Neuronal stem cell (in vitro differentiated cells): Measurements from ENCODE around the gene ADAMTS17.

ENCODE experiments used
- DNase-seq: peaks from one replicate; pipeline ENCODE4 v3.0.0-alpha.2; 2013; ENCODE audit warnings: low spot score
- H2AFZ ChIP-seq: one replicate; pipeline ENCODE4 v1.6.1; 2013; ENCODE audit warnings: mild to moderate bottlenecking, low read length, inconsistent platforms
- H2AK5ac ChIP-seq: 2 replicates; pipeline ENCODE4 v1.6.1; 2013; ENCODE audit warnings: low read depth, mild to moderate bottlenecking, inconsistent platforms, low read length, moderate library complexity, mixed read lengths
- H2BK120ac ChIP-seq: 2 replicates; pipeline ENCODE4 v1.6.1; 2013; ENCODE audit warnings: low read depth, mild to moderate bottlenecking, inconsistent platforms, low read length, moderate library complexity, mixed read lengths
- H2BK12ac ChIP-seq: one replicate; pipeline ENCODE4 v1.6.1; 2013; ENCODE audit warnings: low read length, inconsistent platforms
- H2BK15ac ChIP-seq: 2 replicates; pipeline ENCODE4 v1.6.1; 2013; ENCODE audit warnings: mild to moderate bottlenecking, low read length, inconsistent platforms, mixed read lengths
- H2BK5ac ChIP-seq: one replicate; pipeline ENCODE4 v1.6.1; 2013; ENCODE audit warnings: inconsistent platforms, mild to moderate bottlenecking, low read length, moderate library complexity
- H3K14ac ChIP-seq: one replicate; pipeline ENCODE4 v1.6.1; 2013; ENCODE audit warnings: low read length, inconsistent platforms
- H3K18ac ChIP-seq: 2 replicates; pipeline ENCODE4 v1.6.1; 2013; ENCODE audit warnings: low read length, inconsistent platforms
- H3K23ac ChIP-seq: 2 replicates; pipeline ENCODE4 v1.6.1; 2013; ENCODE audit warnings: low read depth, mild to moderate bottlenecking, mixed read lengths, low read length, inconsistent platforms; ENCODE audit not compliant: poor library complexity
- H3K27ac ChIP-seq: replicated peaks from 3 replicates; pipeline ENCODE4 v1.5.1; 2013; ENCODE audit warnings: low read length, inconsistent platforms
- H3K27me3 ChIP-seq, 3 experiments: 2 replicates each; pipeline ENCODE4 v1.6.1; 2013; ENCODE audit warnings: low read length in 3 of 3, mild to moderate bottlenecking in 2 of 3, inconsistent platforms in 1 of 3, low read depth in 1 of 3, mixed read lengths in 1 of 3, moderate library complexity in 1 of 3; ENCODE audit not compliant: control insufficient read depth in 3 of 3, insufficient read depth in 3 of 3
- H3K36me3 ChIP-seq, 2 donors: replicated peaks in 1 of 2; 2 replicates each; pipeline ENCODE4 v1.6.1; 2013; ENCODE audit warnings: low read length in 2 of 2; ENCODE audit not compliant: control insufficient read depth in 2 of 2, insufficient read depth in 2 of 2
- H3K4ac ChIP-seq: 2 replicates; pipeline ENCODE4 v1.6.1; 2013; ENCODE audit warnings: inconsistent platforms, mild to moderate bottlenecking, low read length, moderate library complexity
- H3K4me1 ChIP-seq, 2 donors: 1 replicate in 1 of 2; 2 replicates in 1 of 2; pipeline ENCODE4 v1.6.1; 2013; ENCODE audit warnings: low read length in 2 of 2, low read depth in 1 of 2; ENCODE audit not compliant: control insufficient read depth in 2 of 2, insufficient read depth in 1 of 2
- H3K4me2 ChIP-seq: one replicate; pipeline ENCODE4 v1.6.1; 2013; ENCODE audit warnings: mild to moderate bottlenecking, low read length, inconsistent platforms; ENCODE audit not compliant: insufficient read depth, poor library complexity, severe bottlenecking
- H3K4me3 ChIP-seq, 2 donors: 2 replicates each; pipeline ENCODE4 v1.5.1; 2013; ENCODE audit warnings: low read length in 2 of 2, mild to moderate bottlenecking in 2 of 2, inconsistent platforms in 1 of 2, moderate library complexity in 1 of 2
- H3K79me1 ChIP-seq: one replicate; pipeline ENCODE4 v1.6.1; 2013; ENCODE audit warnings: low read depth, mild to moderate bottlenecking, inconsistent platforms, low read length, moderate library complexity
- H3K9ac ChIP-seq: one replicate; pipeline ENCODE4 v1.6.1; 2013; ENCODE audit warnings: mild to moderate bottlenecking, low read depth, low read length, inconsistent platforms; ENCODE audit not compliant: poor library complexity
- H3K9me3 ChIP-seq, 2 donors: replicated peaks in 1 of 2; 2 replicates each; pipeline versions ENCODE3 to v1.6.1; 2013; ENCODE audit warnings: low read length in 2 of 2, mild to moderate bottlenecking in 2 of 2, inconsistent platforms in 1 of 2, low read depth in 1 of 2, mixed read lengths in 1 of 2, moderate library complexity in 1 of 2; ENCODE audit not compliant: control insufficient read depth in 2 of 2, insufficient read depth in 1 of 2
- H4K8ac ChIP-seq: one replicate; pipeline ENCODE4 v1.6.1; 2013; ENCODE audit warnings: low read depth, mild to moderate bottlenecking, inconsistent platforms, low read length, moderate library complexity
- H4K91ac ChIP-seq: one replicate; pipeline ENCODE4 v1.6.1; 2013; ENCODE audit warnings: low read length, low read depth, mild to moderate bottlenecking, inconsistent platforms; ENCODE audit not compliant: poor library complexity
- WGBS, 2 donors: extraction: QIAGEN DNeasy Blood & Tissue Kit; methylation state at CpG; one replicate each; pipeline ENCODE4 v1.1.7; 2013; ENCODE audit warnings: missing lambda C conversion rate in 2 of 2, mixed read lengths in 1 of 2; ENCODE audit not compliant: insufficient read length in 2 of 2, insufficient replicate concordance in 1 of 2; ENCODE audit errors: extremely low coverage in 2 of 2; 5-methylcytosine and 5-hydroxymethylcytosine counted together

Gene ADAMTS17

GRCh38 chr15:100261302-100262240 is 80.2 kb downstream of the ADAMTS17 start:
- no peak overlapping the region for H2AK5ac ChIP-seq
- H3K23ac ChIP-seq: no peak overlapping the region
- H2BK12ac ChIP-seq: no peak overlapping the region
- H4K8ac ChIP-seq: no peak overlapping the region
- no peak overlapping the region for H3K14ac ChIP-seq
- H2BK5ac ChIP-seq: no peak overlapping the region
- H3K4me1 ChIP-seq: no peaks in the 10 kb centered on the region
- no peak overlapping the region for H2BK120ac ChIP-seq
- no peaks in the 10 kb centered on the region for H3K36me3 ChIP-seq
- H2BK15ac ChIP-seq: no peak overlapping the region
- H3K27me3 ChIP-seq: peaks cover 0 to 5% (median 0%) of the 10 kb centered on the region in 3 experiments
- H3K79me1 ChIP-seq: no peaks in the 10 kb centered on the region
- H3K18ac ChIP-seq: no peak overlapping the region
- H3K4ac ChIP-seq: no peak overlapping the region
- no peak overlapping the region for H3K4me2 ChIP-seq
- no peak overlapping the region for H4K91ac ChIP-seq
- H3K4me3 ChIP-seq: no peak overlapping the region
- DNase-seq: no peak
- no peaks in the 10 kb centered on the region for H3K9me3 ChIP-seq
- no peak overlapping the region for H3K27ac ChIP-seq
- no peak overlapping the region for H3K9ac ChIP-seq
- no CpG with 5 or more reads among the region's 25 CpGs for WGBS, 2 donors
- no peak overlapping the region for H2AFZ ChIP-seq

- Histone ChIP-seq H3K36me3 (no peaks in the 10 kb centered on the region), H3K27me3 (peaks cover 0 to 5% (median 0%) of the 10 kb centered on the region in 3 experiments), H3K4me3 (no peak overlapping the region), H3K4me2 (no peak overlapping the region), H2AFZ (no peak overlapping the region), H2AK5ac (no peak overlapping the region), H4K91ac (no peak overlapping the region), H2BK5ac (no peak overlapping the region), H2BK15ac (no peak overlapping the region), H3K23ac (no peak overlapping the region), H3K18ac (no peak overlapping the region), H2BK12ac (no peak overlapping the region), H3K9me3 (no peaks in the 10 kb centered on the region), H4K8ac (no peak overlapping the region), H3K4me1 (no peaks in the 10 kb centered on the region), H3K14ac (no peak overlapping the region), H3K79me1 (no peaks in the 10 kb centered on the region), H2BK120ac (no peak overlapping the region), H3K9ac (no peak overlapping the region), H3K27ac (no peak overlapping the region), H3K4ac (no peak overlapping the region)
- WGBS, 2 donors: no CpG with 5 or more reads among the region's 7 CpGs
- DNase-seq: no peak
These were observed 82.5 kb downstream of the ADAMTS17 start for GRCh38 chr15:100259266-100259665.

- no peaks in the 10 kb centered on the region for H3K27me3 ChIP-seq
- no peaks in the 10 kb centered on the region for H3K9me3 ChIP-seq
- H3K27ac ChIP-seq: no peak overlapping the region
- H2BK120ac ChIP-seq: no peak overlapping the region
- H3K18ac ChIP-seq: no peak overlapping the region
- H4K8ac ChIP-seq: no peak overlapping the region
- H2BK5ac ChIP-seq: no peak overlapping the region
- no peak for DNase-seq
- no peak overlapping the region for H2AK5ac ChIP-seq
- no peak overlapping the region for H4K91ac ChIP-seq
- H3K23ac ChIP-seq: no peak overlapping the region
- H3K4me1 ChIP-seq: no peaks in the 10 kb centered on the region
- no peak overlapping the region for H2BK15ac ChIP-seq
- no CpG with 5 or more reads among the region's 19 CpGs for WGBS, 2 donors
- H3K4me3 ChIP-seq: no peak overlapping the region
- H2AFZ ChIP-seq: no peak overlapping the region
- no peak overlapping the region for H3K9ac ChIP-seq
- no peaks in the 10 kb centered on the region for H3K79me1 ChIP-seq
- H3K14ac ChIP-seq: no peak overlapping the region
- H3K36me3 ChIP-seq: no peaks in the 10 kb centered on the region
- no peak overlapping the region for H2BK12ac ChIP-seq
- no peak overlapping the region for H3K4me2 ChIP-seq
- H3K4ac ChIP-seq: no peak overlapping the region
These were observed 84.7 kb downstream of the ADAMTS17 start for GRCh38 chr15:100256970-100257650.
